ENCODE measurements around the gene ADAT3. TPM values are rescaled to one million over a fixed set of nuclear protein-coding genes. Genes with fewer than 3 reads are reported as not detected.

The ADAT3 gene
- total and polyA plus RNA-seq, 11 donors, result 1.2 to 5.1 (median 1.9) TPM

DNA sequence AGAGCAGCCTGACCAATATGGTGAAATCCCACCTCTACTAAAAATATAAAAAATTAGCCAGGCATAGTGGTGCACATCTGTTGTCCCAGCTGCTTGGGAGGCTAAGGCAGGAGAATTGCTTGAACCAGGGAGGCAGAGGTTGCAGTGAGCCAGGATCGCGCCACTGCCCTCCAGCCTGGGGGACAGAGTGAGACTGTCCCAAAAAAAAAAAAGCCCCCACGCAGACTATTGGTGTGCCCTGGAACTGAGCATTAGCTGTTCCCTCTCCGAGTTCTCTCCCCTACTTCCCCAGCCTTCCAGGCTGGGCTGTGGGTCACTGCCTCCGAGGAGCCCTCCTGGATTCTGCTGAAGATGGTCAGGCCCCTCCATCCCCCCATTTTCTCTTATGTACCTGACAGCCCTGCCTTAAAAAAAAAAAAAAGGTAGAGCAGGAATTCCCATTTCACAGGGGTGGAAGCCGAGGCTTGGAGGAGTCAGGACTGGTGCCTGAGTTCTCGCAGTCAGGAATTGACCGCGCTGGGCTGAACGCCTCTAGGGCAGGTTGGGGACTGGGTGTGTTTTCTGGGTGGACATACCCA is 1.9 kb downstream of the ADAT3 start:
- Histone ChIP-seq H3K27me3 (no peaks in the 10 kb centered on the region), H3K4me3 (no peak overlapping the region), H3K27ac (no peak overlapping the region), H3K36me3 (peaks cover 0 to 16% (median 0%) of the 10 kb centered on the region in 9 donors), H3K9me3 (no peaks in the 10 kb centered on the region), H3K4me1 (peaks cover 0 to 71% (median 10%) of the 10 kb centered on the region in 12 donors)
- no peak for TF ChIP-seq CTCF (IDR thresholded peaks at IDR 0.05)
- no peak for TF ChIP-seq POLR2A (IDR thresholded peaks at IDR 0.05)
- WGBS, 4 donors, result 91 to 96% (median 93%) methylated on average over 10 of the region's 10 CpGs
- ATAC-seq (no peak), DNase-seq (no peak)
- intact Hi-C loops (cut with DNase I), result no loop called here

DNA sequence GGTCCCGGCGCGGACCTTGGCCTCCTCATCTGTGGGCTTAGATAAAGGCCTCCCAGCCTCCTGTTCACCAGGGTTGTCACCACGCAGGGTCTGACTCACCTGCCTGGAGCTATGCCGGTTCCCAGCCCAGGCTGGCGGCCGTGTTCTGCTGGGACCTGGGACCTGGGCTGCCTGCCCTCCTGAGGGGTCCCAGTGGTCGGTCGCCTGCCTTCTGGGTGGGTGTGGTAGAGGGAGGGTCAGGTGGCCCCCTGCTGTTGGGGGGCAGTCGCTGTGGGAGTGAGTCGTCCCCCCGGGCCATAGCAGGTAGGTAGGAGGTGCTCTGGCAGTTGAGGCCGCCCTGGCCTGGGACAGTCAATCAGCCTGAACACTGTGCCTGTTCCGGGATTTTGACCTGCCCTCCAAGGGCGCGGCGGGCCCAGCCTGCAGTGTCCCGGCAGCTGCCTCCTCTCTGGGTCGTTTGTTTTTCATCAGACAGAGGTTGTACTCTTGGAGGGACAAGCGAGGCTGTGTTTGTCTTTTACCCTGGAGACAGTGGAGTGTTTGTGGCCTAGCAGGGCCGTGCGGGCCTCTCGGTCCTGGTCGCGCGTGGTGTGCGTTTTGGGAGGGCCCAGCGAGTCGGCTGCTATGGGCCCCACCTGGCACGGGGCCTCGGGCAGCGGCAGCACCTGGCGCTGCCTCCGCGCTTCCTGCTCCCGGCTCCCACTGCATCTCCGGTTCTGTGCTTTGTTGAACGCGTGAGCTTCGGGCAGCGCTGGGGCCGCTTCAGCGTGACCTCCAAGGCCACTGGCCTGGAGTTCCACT is 2.6 kb downstream of the ADAT3 start:
- no peak for DNase-seq
- Histone ChIP-seq H3K27ac (no peak overlapping the region), H3K27me3 (no peaks in the 10 kb centered on the region), H3K4me3 (no peak overlapping the region), H3K36me3 (peaks cover 0 to 22% (median 3%) of the 10 kb centered on the region in 9 donors), H3K4me1 (peaks cover 0 to 65% (median 10%) of the 10 kb centered on the region in 12 donors), H3K9me3 (no peaks in the 10 kb centered on the region)
- intact Hi-C loops (cut with DNase I), result no loop called here
- ATAC-seq, result no peak
- 83 to 88% (median 85%) methylated on average over 28 to 43 of the region's 43 CpGs for WGBS, 4 donors
- TF ChIP-seq POLR2A (IDR thresholded peaks at IDR 0.05), result no peak
- TF ChIP-seq CTCF (IDR thresholded peaks at IDR 0.05), result no peak

DNA sequence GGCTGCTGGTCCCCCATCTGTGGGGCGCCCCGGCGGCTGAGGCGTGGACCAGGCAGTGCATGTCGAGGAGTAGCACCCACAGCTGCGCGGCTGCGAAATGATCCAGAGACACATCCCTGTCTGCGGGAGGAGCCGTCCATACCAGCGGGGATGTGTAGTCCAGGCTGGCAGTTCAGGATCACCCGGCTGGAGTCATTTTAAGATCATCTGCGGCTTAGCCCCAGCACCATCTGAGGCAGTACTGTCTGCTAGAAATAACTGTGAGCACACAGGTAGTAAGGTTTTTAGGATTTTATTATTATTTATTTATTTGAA is 3.1 kb downstream of the ADAT3 start:
- H3K27me3 ChIP-seq, result no peaks in the 10 kb centered on the region
- H3K4me1 ChIP-seq, result peaks cover 0 to 59% (median 10%) of the 10 kb centered on the region in 12 donors
- no peak for ATAC-seq
- TF ChIP-seq POLR2A (IDR thresholded peaks at IDR 0.05), result no peak
- TF ChIP-seq CTCF (IDR thresholded peaks at IDR 0.05), result no peak
- no peak for DNase-seq
- 93 to 96% (median 93%) methylated on average over 13 of the region's 13 CpGs for WGBS, 4 donors
- H3K27ac ChIP-seq, result no peak overlapping the region
- no peak overlapping the region for H3K4me3 ChIP-seq
- H3K9me3 ChIP-seq, result no peaks in the 10 kb centered on the region
- H3K36me3 ChIP-seq, result peaks cover 0 to 27% (median 8%) of the 10 kb centered on the region in 9 donors
- intact Hi-C loops (cut with DNase I), result no loop called here

- 70 to 84% (median 78%) methylated on average over 4 to 10 of the region's 10 CpGs for WGBS, 4 donors
- TF ChIP-seq CTCF (IDR thresholded peaks at IDR 0.05) (no peak), POLR2A (IDR thresholded peaks at IDR 0.05) (no peak)
- ATAC-seq, result no peak
- H3K27ac ChIP-seq, result peak overlapping the region in 1 of 12 donors; percentile 60
- H3K27me3 ChIP-seq, result no peaks in the 10 kb centered on the region
- peaks cover 0 to 45% (median 9%) of the 10 kb centered on the region in 12 donors for H3K4me1 ChIP-seq
- H3K4me3 ChIP-seq, result peak overlapping the region in 1 of 12 donors; percentile 15
- H3K9me3 ChIP-seq, result no peaks in the 10 kb centered on the region
- peaks cover 0 to 39% (median 9%) of the 10 kb centered on the region in 9 donors for H3K36me3 ChIP-seq
- intact Hi-C loops (cut with DNase I), result no loop called here
- DNase-seq, result no peak
These were observed 4.5 kb downstream of the ADAT3 start for GRCh38 chr19:1909761-1910080.
